CD4-positive, alpha-beta T cell (primary cell): ENCODE data around the gene ALK. TPM values are rescaled to one million over a fixed set of nuclear protein-coding genes. Genes with fewer than 3 reads are reported as not detected.

ENCODE experiments used
- ATAC-seq: fragments of 200-7000 bp; cut with Tn5 transposase; one replicate; pipeline ENCODE4 v1.10.0; 2022; ENCODE audit warnings: mild to moderate bottlenecking; ENCODE audit not compliant: poor library complexity
- CTCF ChIA-PET: fragments of 350-600 bp; sonication (Branson Sonifier 250); formaldehyde crosslinking; loops from one replicate; lab custom pipeline; 2021; ENCODE audit warnings: antibody characterized with exemption, inconsistent platforms; lab: Charles Lee
- POLR2A ChIA-PET: fragments of 350-600 bp; sonication (Branson Sonifier 250); formaldehyde crosslinking; loops from one replicate; lab custom pipeline; 2021; ENCODE audit warnings: antibody characterized with exemption, inconsistent platforms; lab: Charles Lee
- DNase-seq, 14 experiments: peaks; one replicate each; pipeline ENCODE4 v3.0.0-alpha.2; 2013 to 2020; ENCODE audit warnings: mixed read lengths in 2 of 14
- H3K27ac ChIP-seq, 2 donors: one replicate each; pipeline versions ENCODE4 v1.5.1 to v1.7.0; 2013; ENCODE audit warnings: low read length in 2 of 2, low read depth in 1 of 2, mild to moderate bottlenecking in 1 of 2
- H3K27me3 ChIP-seq, 2 experiments: 1 replicate in 1 of 2; 2 replicates in 1 of 2; pipeline versions ENCODE4 v1.6.1 to v1.7.0; 2013; ENCODE audit warnings: low read length in 2 of 2, control low read depth in 1 of 2, mild to moderate bottlenecking in 1 of 2, moderate library complexity in 1 of 2; ENCODE audit not compliant: insufficient read depth in 2 of 2, control insufficient read depth in 1 of 2
- H3K36me3 ChIP-seq: one replicate; pipeline ENCODE4 v1.6.1; 2013; ENCODE audit warnings: low read length, control low read depth; ENCODE audit not compliant: insufficient read depth
- H3K4me1 ChIP-seq: one replicate; pipeline ENCODE4 v1.6.1; 2013; ENCODE audit warnings: low read length, control low read depth; ENCODE audit not compliant: insufficient read depth
- H3K4me3 ChIP-seq: one replicate; pipeline ENCODE4 v1.5.1; 2013; ENCODE audit warnings: mild to moderate bottlenecking, low read length, moderate library complexity
- H3K9me3 ChIP-seq, 2 experiments: 1 replicate in 1 of 2; 2 replicates in 1 of 2; pipeline versions ENCODE4 v1.6.1 to v1.7.0; 2013; ENCODE audit warnings: low read length in 2 of 2, mild to moderate bottlenecking in 2 of 2, control low read depth in 1 of 2, moderate library complexity in 1 of 2; ENCODE audit not compliant: control insufficient read depth in 1 of 2, insufficient read depth in 1 of 2
- H3K27ac Mint-ChIP-seq: one replicate; pipeline ENCODE4 v1.8.0; 2020; ENCODE audit warnings: mixed read lengths
- H3K27me3 Mint-ChIP-seq: one replicate; pipeline ENCODE4 v1.8.0; 2021; ENCODE audit warnings: mixed read lengths
- H3K36me3 Mint-ChIP-seq: one replicate; pipeline ENCODE4 v1.8.0; 2021; ENCODE audit warnings: low read depth, mixed read lengths
- H3K4me1 Mint-ChIP-seq: one replicate; pipeline ENCODE4 v1.8.0; 2021; ENCODE audit warnings: low read depth, mixed read lengths
- H3K4me3 Mint-ChIP-seq: one replicate; pipeline ENCODE4 v1.8.0; 2020; ENCODE audit warnings: mild to moderate bottlenecking, mixed read lengths
- H3K9me3 Mint-ChIP-seq: one replicate; pipeline ENCODE4 v1.8.0; 2020; ENCODE audit warnings: mixed read lengths
- intact Hi-C, 2 experiments: fragments of 100-400 bp; cut with DNase I in 1 of 2; cut with micrococcal nuclease in 1 of 2; formaldehyde crosslinking; loops; one replicate each; pipeline versions ENCODE4 v1.15.1 to v1.9.0; 2023 to 2025; cut with DNase I, micrococcal nuclease
- total RNA-seq, 174 experiments: library from RNA in 2 of 174; stranded (reverse) in 2 of 174; gene quantifications; one replicate each; pipeline ENCODE4 v1.2.3 and lab custom pipeline; 2021 to 2026
- TF ChIP-seq, protein P1 (sequence below): fragments of 200-600 bp; IDR thresholded peaks from one replicate; pipeline ENCODE4 v1.8.0; 2022; ENCODE audit warnings: antibody characterized with exemption, mild to moderate bottlenecking

ALK gene
- total RNA-seq, 2 experiments from 2014 or later = not detected

DNA sequence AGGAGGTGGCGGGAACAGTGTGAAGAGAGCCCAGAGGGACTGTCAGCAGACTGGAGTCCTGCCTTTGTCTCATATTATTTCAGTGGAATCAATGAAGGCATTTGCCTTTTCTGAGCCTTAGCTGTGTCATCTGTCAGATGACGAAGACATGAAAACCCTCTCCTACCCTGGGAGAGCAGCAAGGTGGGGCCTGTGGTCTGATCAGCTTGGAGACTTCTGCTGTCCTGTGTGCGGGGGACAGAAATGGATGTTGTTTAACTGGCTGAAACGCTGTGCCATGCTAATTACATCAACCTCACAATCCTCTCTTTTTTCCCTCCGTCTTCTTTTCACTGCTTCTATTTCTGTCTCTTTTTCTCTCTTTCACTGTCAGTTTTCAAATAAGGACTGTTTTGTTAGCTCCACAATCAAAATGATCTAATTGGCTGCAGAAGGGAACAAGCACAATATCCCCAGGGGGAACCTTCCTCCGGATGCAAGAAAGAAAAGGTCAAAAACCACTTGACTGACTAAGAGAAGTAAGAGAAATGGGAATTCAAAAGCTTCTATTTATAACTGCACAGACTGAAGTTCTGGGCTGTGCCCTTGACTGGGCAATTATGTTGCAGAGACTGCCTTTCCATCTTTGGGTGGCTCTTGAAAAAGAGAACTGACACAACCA, 466.1 kb downstream of the ALK start:
- no peaks in the 10 kb centered on the region for H3K4me1 Mint-ChIP-seq
- intact Hi-C loops = no loop called here
- no peak overlapping the region for H3K27ac Mint-ChIP-seq
- Histone ChIP-seq H3K4me1 (no peaks in the 10 kb centered on the region), H3K9me3 (no peaks in the 10 kb centered on the region), H3K27me3 (peaks cover 0 to 12% of the 10 kb centered on the region in 2 experiments), H3K4me3 (no peak overlapping the region), H3K36me3 (no peaks in the 10 kb centered on the region), H3K27ac (no peak overlapping the region)
- no peaks in the 10 kb centered on the region for H3K9me3 Mint-ChIP-seq
- H3K27me3 Mint-ChIP-seq = peaks cover 42% of the 10 kb centered on the region
- no peaks in the 10 kb centered on the region for H3K36me3 Mint-ChIP-seq
- ChIA-PET CTCF (no interaction called here), POLR2A (no interaction called here)
- no peak overlapping the region for H3K4me3 Mint-ChIP-seq
- DNase-seq = no peak
- ATAC-seq = no peak
- TF ChIP-seq, protein P1, sequence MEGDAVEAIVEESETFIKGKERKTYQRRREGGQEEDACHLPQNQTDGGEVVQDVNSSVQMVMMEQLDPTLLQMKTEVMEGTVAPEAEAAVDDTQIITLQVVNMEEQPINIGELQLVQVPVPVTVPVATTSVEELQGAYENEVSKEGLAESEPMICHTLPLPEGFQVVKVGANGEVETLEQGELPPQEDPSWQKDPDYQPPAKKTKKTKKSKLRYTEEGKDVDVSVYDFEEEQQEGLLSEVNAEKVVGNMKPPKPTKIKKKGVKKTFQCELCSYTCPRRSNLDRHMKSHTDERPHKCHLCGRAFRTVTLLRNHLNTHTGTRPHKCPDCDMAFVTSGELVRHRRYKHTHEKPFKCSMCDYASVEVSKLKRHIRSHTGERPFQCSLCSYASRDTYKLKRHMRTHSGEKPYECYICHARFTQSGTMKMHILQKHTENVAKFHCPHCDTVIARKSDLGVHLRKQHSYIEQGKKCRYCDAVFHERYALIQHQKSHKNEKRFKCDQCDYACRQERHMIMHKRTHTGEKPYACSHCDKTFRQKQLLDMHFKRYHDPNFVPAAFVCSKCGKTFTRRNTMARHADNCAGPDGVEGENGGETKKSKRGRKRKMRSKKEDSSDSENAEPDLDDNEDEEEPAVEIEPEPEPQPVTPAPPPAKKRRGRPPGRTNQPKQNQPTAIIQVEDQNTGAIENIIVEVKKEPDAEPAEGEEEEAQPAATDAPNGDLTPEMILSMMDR = no peak

- H3K27me3 ChIP-seq = peaks cover 0 to 12% of the 10 kb centered on the region in 2 experiments
- no peak for DNase-seq
- H3K9me3 ChIP-seq = no peaks in the 10 kb centered on the region
- intact Hi-C loops = no loop called here
- Mint-ChIP-seq H3K4me1 (no peaks in the 10 kb centered on the region), H3K27me3 (peaks cover 34% of the 10 kb centered on the region), H3K36me3 (no peaks in the 10 kb centered on the region), H3K27ac (no peak overlapping the region), H3K9me3 (no peaks in the 10 kb centered on the region), H3K4me3 (no peak overlapping the region)
- no peaks in the 10 kb centered on the region for H3K36me3 ChIP-seq
- no peak for ATAC-seq
- no peak overlapping the region for H3K27ac ChIP-seq
- no peaks in the 10 kb centered on the region for H3K4me1 ChIP-seq
- ChIA-PET CTCF (no interaction called here), POLR2A (no interaction called here)
- TF ChIP-seq, protein P1 = no peak
- H3K4me3 ChIP-seq = no peak overlapping the region
These were observed 469.4 kb downstream of the ALK start for GRCh38 chr2:29452036-29452435.

- no peak overlapping the region for H3K27ac Mint-ChIP-seq
- CTCF ChIA-PET = no interaction called here
These were observed 470.7 kb downstream of the ALK start for GRCh38 chr2:29450596-29451222.

More at GRCh38 chr2:29450596-29451222, 470.7 kb downstream of the ALK start:
- Histone ChIP-seq H3K4me3 (no peak overlapping the region), H3K36me3 (no peaks in the 10 kb centered on the region), H3K4me1 (no peaks in the 10 kb centered on the region), H3K27me3 (peaks cover 0 to 5% of the 10 kb centered on the region in 2 experiments), H3K9me3 (no peaks in the 10 kb centered on the region), H3K27ac (no peak overlapping the region)
- H3K9me3 Mint-ChIP-seq = no peaks in the 10 kb centered on the region
- POLR2A ChIA-PET = no interaction called here
- DNase-seq (no peak), ATAC-seq (no peak)
- H3K4me3 Mint-ChIP-seq = no peak overlapping the region
- intact Hi-C loops = no loop called here
- no peaks in the 10 kb centered on the region for H3K4me1 Mint-ChIP-seq
- peaks cover 27% of the 10 kb centered on the region for H3K27me3 Mint-ChIP-seq
- no peaks in the 10 kb centered on the region for H3K36me3 Mint-ChIP-seq
- TF ChIP-seq, protein P1 = no peak
